Superior temporal gyrus (tissue), 1 donor: Measurements from ENCODE around the gene UPK3BL1.
A peak's percentile ranks its signal among the peaks of the same experiment; 100 is the strongest.
"Not testable (repeated sequence)": the region's sequence is repeated elsewhere in the genome, so short reads cannot be mapped to it uniquely, and the experiment has no call there.

Experiments used
- DNase-seq: peaks from one replicate; pipeline ENCODE4 v3.0.0-alpha.2; 2016; ENCODE audit errors: extremely low spot score

Gene UPK3BL1

GRCh38 chr7:102627271-102627904, 15.2 kb downstream of the UPK3BL1 start:
- not testable (repeated sequence) for DNase-seq

- not testable (repeated sequence) for DNase-seq
These were observed 24.5 kb downstream of the UPK3BL1 start for GRCh38 chr7:102618122-102618521.

DNA sequence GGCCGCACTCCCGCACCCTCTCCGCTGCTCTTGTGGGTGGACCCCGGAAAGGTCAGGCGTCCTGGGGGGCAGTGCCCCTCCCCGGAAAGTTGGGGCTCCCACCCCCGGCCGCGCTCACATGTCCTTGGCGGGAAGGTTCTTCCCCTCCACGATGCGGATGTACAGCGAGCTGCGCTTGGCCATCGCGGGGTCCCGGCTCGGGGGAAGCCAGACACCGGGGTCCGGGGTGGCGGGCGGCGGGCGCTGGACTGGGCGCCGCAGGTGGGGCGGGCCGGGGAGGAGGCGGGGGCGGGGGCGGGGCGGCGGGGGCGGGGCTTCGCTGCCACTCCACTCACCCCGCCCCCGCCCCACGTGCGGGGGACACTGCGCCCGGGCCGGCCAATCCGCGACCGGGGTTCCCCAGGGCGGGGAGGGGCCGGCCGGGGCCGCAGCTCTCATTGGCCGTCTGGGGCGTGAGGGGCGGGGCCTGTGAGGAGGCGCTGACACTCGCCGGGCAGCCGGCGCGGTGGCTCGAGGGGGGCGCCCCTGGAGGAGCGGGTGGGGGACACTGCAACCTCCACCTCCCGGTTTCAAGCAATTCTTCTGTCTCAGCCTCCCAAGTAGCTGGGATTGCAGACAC, 26.0 kb downstream of the UPK3BL1 start, which contains the start of gene RASA4:
Gene RASA4, minus strand, starts transcription at position 250 of the 619 bp plus-strand sequence. Its CDS starts 67 bp downstream, at position 183.
- peak; percentile 0 for DNase-seq

- not testable (repeated sequence) for DNase-seq
These were observed 26.7 kb downstream of the UPK3BL1 start for GRCh38 chr7:102615930-102616329.

DNA sequence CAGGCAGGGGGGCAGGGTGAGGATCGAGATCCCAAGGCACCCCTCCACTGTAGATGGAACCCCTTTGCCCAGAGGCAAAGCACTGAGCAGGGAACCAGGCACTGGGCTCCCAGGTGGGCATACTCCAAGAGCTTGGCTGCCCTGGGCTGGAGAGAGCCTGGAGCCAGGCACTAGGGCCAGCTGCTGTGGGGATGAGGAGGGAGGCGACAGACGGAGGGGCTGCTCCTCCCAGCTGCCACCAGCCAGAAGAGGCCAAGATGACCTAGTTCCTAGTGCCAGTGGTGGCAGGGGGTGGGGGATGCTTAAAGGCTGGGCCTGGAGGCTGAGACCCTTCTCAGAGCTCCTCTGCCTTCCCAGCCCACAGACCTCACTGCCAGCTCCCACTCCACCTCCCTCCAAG, 27.7 kb downstream of the UPK3BL1 start:
- not testable (repeated sequence) for DNase-seq

DNA sequence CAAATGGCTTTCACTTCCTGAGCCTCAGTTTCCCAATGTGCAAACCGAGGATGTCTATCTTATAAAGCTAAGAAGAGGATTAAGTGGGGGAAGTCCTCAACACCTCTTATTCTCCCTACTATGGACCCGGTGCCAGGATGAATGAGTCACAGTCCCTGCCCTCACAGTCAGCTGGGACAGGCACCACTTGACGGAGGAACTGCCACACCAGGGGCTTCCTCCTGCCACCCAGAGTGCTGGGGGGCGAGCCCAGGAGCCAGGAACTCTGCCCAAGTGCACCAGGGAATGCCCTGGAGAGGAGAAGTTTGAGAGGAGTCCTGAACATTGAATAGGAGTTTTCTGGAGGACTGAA, 28.3 kb downstream of the UPK3BL1 start:
- DNase-seq = not testable (repeated sequence)

DNA sequence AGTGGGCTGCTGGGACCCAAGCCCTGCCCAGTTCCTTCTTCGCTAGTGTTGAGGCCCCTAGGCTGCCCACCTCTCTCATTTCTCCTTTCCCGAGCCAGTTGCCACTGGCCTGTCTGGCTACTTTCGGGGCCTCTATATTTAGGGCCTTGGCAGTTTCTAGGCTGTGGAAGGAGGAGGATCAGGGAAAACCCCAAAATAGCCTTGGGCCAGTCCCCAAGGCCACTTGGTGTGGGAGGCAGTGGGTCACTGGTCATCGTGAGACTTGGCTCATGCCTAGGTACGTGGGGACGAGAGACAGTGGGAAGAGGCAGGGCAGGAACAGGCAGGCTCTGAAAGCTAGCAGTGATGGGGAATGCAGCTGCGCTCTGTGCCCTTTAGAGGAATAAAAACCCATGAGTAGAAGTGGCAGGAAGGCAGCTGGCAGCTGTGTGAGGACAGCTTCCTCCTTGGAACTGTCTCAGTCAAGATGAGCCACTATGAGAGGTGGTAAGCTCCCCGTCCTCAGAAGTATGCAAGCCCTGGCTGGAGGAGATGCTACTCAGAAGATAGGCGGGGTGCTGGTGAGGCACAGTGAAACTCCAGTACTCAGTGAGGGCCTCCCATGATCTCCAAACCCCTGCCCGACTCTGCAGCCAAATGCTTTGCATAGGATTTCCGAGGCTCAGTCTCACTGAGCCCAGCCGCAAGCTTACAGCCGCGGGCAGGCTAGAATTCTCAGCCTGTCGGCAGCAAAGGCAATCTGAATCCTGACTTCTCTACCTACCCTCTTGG, 28.8 kb downstream of the UPK3BL1 start:
- not testable (repeated sequence) for DNase-seq

DNA sequence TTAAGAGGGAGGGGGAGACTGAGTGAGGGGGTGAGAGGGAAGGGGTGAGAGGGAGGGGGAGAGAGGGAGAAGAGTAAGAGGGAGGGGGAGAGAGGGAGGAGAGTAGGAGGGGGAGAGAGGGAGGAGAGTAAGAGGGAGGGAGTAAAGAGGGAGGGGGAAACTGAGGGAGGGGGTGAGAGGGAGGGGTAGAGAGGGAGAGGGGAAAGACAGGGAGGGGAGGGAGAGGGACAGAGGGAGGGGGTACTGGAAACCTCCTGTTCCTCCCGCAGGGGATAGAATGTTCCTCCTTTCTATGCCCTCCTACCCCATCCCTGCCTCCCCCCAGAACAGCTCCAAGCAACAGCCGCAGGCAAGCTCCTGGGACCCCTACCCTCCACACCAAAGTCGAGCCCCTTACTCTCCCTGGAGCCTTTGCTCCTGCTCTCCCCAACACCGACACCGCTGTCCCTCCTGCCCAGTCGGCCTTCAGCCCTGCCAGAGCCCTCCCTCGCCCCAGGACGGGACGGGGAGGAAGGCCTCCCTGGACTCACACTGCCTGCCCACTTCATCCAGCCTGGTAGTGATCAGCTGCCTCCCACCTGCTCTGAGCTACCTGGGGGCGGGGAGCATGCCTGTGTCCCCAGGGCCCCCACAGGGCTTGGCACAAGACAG, 30.8 kb downstream of the UPK3BL1 start:
- DNase-seq = peak; percentile 3

DNA sequence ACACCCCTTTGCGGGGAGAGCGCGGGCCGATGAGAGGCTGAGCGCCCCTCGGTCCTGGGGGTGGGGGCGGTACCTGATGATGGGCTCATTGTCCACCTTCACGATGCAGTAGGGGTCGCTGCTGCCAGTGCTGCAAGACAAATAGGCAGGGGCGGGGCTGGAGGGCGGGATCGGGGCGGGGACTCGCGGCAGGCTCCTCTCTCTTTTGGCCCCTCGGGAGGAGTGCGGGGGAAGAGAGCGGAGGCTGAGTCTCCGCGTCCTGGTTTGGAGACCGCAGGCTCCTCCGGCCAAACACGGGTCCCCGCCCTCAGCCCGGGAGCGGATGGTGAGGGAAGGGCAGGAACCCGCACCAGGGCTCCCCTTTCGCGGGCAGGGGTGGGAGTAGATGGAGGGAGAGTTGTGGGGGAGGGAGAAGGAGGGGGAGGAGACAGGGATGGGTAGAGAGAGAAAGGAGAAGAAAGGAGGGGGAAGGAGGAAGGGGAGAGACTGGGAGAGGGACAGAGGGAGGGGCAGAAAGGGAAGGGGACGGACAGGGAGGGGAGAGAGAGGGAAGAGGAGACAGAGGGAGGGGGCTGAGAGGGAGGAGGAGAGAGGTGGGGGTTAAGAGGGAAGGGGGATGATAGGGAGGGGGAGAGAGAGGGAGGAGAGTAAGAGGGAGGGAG, 31.4 kb downstream of the UPK3BL1 start:
- not testable (repeated sequence) for DNase-seq

DNA sequence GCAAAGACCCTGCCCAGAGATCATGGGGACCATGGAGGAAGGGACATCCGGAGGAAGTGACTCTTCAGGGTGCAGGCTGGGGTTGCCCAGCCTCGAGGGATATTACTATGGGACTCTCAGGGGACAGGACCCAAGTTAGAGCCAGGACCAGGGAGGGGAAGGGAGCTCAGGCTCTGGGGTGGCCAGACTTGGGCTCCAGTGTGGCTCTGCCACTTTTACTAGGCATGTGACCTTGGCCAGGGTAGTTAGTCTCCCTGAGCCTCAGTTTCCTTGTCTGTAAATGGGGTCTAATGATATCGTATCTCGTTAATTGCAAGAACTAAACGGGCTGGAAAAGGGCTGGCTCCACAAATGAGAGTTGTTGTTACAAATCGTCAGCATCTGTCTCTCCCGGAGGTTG, 32.1 kb downstream of the UPK3BL1 start:
- DNase-seq = not testable (repeated sequence)

DNA sequence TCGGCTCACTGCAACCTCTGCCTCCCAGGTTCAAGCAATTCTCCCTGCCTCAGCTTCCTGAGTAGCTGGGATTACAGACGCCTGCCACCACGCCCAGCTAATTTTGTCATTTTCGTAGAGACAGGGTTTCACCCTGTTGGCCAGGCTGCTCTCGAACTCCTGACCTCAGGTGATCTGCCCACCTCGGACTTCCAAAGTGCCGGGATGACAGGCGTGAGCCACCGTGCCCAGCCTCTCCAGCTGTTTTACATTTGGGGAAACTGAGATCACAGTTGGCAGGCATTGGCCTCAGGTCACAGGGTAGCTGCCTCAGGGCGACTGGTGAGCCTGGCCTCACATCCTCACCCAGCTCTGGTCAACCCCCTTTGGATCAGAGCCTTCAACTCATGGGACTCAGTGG, 32.9 kb downstream of the UPK3BL1 start:
- not testable (repeated sequence) for DNase-seq

- DNase-seq = not testable (repeated sequence)
These were observed 35.7 kb downstream of the UPK3BL1 start for GRCh38 chr7:102606848-102607247.

DNA sequence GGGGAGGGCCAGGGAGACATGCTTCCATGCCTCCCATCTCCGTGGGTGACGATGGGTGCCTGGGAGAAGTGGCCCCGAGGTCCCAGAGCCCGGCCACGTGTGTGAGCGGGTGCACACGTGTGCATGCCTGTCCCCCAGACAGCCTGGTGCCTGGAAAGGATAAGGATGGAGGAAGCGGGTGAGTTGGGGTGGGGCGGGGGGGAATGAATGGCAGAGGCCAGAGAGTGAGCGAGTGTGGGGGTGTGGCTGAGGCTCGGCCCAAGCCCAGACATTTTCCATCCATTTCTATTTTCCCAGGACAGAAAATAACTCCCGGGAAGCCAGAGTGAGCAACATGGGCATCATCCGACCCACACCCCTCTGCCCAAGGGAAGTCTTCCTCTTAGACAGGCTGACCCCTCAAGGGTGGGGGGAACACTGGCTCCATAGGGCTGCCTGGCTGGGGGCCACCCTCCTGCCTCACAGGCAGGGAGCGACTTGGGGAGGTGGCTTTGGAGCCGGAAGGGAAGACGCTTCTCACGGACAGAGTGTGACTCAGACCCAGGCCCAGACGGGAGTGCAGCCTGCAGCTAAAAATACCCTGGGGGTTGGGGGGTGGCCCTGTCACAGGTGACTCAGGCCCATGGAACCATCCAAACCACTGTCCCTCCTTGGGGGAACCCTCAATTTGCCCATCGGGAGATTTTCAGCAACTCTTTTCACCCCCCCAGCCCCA, 38.0 kb downstream of the UPK3BL1 start:
- not testable (repeated sequence) for DNase-seq

GRCh38 chr7:102602317-102602716, 40.3 kb downstream of the UPK3BL1 start:
- not testable (repeated sequence) for DNase-seq

- not testable (repeated sequence) for DNase-seq
These were observed 42.9 kb downstream of the UPK3BL1 start for GRCh38 chr7:102599699-102600098.

DNA sequence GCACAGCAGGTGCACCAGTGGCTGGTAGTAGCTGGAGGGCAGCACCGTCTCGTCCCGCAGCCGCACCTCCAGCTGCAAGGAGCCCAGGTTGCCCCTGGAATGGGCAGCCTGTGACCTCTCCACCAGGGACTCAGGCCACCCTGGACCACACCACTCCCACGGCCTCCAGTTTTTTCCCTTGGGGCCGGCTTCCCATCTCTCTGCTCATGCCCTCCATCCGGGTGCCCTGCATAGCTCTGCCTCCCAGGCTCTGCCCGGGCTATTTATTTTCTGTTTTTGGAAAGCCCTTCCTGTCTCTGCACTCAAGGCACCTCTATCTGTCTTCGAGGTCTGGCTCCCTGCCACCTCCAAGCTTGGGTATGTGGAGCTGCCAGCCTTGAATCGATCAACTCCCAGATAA, 46.6 kb downstream of the UPK3BL1 start:
- not testable (repeated sequence) for DNase-seq

DNA sequence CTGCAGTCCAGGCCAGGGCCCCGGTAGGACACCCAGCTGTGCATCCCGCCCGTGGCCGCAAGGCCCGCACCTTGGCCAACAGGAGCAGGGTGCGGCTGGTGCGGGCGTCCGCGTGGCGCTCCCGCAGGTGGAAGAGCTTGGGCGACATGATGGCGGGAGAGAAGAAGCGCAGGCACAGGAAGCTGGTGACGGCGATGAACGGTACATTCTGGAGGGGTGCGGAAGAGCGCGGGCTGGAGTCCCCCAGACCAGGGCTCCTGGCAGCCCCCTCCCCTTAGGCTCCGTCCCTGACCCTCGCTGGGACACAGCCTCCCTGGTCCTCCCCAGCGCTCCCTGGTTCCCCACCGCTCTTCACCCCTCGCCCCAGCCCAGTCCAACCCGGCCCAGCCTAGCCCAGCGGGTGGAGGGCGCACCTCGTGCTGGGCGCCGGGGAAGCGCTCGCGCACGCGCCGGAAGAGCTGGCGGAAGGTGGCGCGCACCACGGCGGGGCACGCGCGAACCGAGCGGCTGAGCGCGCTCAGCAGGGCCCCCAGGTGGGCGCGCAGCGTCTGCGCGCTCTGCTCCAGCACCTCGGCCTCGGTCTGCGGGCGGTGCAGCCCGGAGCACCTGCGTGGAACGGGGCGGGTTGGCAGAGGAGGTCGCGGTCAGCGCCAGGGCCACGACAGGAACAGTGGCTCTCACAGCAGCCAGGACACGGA, 48.8 kb downstream of the UPK3BL1 start:
- DNase-seq = not testable (repeated sequence)

DNA sequence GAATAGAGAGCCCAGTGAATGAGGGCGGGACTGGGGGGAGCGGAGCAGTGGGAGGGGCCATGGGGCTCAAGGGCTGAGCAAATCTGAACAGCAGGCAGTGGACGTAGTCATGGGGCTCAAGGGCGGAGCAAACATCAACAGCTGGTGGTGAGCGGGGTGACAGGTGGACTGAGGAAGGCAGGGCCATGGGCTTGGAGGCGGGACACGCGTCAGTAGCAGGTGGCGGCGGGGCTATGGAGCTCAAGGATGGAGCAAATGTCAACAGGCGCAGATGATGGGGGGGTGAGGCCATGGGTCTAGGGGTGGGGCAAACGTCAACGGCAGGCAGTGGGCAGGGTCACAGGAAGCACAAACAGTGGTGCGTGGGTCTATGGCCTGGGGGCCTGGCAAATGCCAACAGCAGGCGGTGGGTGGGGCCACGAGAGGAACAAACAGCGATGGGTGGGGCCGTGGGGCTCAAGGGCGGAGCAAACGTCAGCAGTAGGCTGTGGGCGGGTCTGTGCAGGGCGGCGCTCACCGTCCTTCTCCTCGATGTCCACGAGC, 50.0 kb downstream of the UPK3BL1 start:
- not testable (repeated sequence) for DNase-seq

DNA sequence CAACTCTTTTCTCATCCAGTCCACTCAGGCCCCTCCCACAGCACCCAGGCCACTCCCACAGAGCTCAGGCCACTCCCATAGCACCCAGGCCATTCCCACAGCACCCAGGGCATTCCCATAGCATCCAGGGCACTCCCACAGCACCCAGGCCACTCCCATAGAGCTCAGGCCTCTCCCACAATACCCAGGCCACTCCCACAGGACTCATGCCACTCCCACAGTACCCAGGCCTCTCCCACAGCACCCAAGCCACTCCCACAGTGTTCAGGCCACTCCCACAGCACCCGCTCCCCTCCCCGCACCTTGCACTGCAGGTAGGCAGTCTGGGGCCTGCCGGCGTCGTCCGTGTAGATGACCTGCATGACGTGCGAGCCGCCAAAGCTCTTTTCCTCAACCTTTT, 52.7 kb downstream of the UPK3BL1 start:
- DNase-seq = not testable (repeated sequence)
